Left kidney (tissue), 2 donors: ENCODE results near the gene FAM83G. TPM values are rescaled to one million over a fixed set of nuclear protein-coding genes. Genes with fewer than 3 reads are reported as not detected.

Experiments used
- DNase-seq: peaks from one replicate; pipeline ENCODE4 v3.0.0-alpha.2; 2013
- polyA plus RNA-seq: library from polyadenylated mRNA; unstranded; fragments of 120-200 nt; gene quantifications from one replicate; pipeline ENCODE4 v1.2.1, GENCODE V29; 2013; ENCODE audit not compliant: insufficient read length

The FAM83G gene
- polyA plus RNA-seq, 1 donor, result 6.3 TPM

- DNase-seq, result no peak
Observed at GRCh38 chr17:19009970-19010369, 5.4 kb upstream of the FAM83G start.

- no peak for DNase-seq
Observed at GRCh38 chr17:19006698-19007097, 2.1 kb upstream of the FAM83G start.

DNA sequence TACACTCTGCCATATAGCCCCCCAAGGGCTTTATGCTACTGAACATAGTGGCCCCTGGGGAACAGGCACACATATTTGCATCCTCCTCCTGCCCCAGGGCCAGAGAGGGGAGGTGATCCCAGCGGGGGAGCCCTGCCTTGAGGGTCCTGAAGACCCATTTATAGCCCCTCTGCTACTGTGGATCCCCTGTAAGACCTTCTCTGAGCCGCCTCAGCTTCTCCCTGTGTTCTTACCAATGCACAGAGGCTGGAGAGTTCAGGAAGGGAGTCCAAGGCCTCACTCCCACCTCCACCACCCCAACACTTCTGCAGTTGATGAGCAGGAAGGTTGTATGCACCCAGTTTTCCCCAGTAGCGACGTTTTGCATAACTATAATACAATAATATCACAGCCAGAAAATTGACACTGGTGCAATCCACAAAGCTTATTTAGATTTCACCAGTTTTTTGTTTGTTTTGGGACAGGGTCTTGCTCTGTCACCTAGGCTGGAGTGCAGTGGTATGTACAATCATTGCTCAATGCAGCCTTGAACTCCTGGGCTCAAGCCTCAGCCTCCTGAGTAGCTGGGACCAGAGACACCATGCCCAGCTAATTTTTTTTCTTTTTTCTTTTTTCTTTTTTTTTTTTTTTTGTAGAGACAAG, 1.3 kb upstream of the FAM83G start:
- no peak for DNase-seq

- DNase-seq, result no peak
Observed at GRCh38 chr17:19005137-19005773, 691 bp upstream of the FAM83G start.

DNA sequence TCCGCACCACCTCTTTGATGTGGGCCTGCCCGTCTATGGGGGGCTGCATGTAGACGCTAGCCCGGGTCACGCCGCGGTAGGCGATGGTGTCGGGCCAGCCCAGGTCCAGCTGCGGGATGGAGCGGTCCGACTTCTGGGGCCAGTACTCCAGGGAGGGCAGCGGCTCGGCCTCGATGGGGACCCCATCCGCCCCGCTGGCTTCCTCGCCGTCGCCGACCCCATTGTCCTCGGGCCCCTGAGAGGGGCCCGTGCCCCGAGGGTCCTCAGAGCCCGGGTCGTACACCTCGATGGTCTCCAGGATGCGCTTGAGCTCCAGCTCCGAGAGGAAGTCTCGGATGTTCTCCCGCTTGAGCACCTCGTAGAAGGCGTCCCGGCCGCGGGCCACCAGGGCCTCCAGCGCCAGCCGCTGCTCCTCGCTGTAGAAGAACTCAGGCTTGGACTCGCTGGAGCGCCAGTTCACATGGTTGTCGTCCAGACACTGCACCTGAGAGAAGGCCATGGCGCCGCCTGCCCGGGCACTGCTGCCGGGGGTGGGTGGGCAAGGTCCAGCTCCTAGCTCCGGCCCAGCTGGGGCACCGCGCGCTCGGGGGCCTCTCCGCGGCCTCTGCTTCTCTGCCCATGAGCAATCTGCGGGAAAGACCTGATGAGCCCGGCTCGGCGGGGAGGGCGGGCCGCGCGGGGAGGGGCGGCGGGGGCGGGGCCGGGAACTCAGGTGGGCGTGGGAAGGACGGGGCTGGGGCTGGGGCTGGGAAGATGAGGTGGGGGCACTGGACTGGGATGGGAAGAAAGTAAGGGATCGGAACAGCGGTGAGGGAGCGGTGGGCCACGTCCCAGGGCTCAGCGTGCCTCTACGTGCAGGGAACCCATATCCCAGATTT, 782 bp downstream of the FAM83G start:
- peak; percentile 37 for DNase-seq

GRCh38 chr17:19002805-19003542, 1.6 kb downstream of the FAM83G start:
- DNase-seq, result no peak

- DNase-seq, result no peak
Observed at GRCh38 chr17:19001907-19002590, 2.5 kb downstream of the FAM83G start.

DNA sequence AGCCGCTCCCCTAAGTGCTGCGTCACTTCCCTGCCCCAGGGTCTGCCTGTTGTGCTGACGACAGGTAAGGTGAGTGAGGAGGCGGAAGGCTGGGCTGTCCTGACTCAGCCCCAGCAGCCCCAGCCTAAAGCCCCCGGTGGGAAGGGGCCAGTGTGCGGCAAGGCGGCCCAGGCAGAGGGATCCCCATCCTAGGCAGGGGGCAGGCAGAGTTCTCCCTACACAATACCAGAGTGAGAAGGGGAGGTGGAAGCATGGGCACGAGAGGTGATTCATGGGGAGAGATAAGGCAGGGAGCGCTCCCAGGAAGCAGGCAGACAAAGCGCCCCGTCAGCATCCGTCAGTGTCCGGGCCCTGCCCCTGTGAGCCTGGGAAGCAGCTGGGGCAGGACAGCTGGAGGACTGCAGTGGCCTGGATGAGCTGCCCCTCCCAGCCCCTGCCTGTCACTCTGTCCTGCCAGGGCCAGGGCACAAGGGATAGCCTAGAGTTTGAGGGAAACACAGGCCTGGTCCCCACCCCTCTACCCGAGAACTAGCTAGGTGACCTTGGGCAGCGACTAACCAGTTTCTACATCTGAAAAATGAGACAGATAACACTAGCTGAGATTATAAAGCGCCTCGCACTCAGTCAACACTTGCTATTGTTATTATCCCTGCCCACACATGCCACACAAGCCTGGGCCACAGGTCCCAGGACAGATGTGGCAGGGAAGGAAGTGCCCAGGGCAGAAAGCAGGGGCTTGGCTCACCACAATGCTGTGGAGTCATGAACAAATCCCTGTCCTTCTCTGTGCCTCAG, 3.8 kb downstream of the FAM83G start:
- DNase-seq, result no peak

- no peak for DNase-seq
Observed at GRCh38 chr17:18999911-19000310, 4.7 kb downstream of the FAM83G start.

DNA sequence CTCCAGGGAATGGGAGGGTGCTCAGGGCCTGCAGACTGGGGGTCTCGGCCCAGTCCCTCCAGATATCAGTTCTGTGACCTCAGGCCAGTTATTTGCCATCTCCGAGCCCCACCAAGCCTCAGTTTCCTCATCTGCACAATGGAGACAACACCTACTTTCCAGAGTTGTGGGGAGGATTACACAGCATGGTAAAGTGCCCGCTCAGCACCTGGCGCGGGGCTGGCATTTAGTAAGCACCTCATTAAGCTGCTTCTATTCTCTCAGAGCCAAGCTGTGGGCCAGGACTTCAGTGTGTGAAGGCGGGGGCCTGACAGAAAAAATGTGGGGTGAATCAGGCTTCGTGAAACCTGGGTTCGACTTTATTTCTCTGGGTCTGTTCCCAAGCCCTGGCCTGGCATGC, 5.2 kb downstream of the FAM83G start:
- DNase-seq, result no peak

DNA sequence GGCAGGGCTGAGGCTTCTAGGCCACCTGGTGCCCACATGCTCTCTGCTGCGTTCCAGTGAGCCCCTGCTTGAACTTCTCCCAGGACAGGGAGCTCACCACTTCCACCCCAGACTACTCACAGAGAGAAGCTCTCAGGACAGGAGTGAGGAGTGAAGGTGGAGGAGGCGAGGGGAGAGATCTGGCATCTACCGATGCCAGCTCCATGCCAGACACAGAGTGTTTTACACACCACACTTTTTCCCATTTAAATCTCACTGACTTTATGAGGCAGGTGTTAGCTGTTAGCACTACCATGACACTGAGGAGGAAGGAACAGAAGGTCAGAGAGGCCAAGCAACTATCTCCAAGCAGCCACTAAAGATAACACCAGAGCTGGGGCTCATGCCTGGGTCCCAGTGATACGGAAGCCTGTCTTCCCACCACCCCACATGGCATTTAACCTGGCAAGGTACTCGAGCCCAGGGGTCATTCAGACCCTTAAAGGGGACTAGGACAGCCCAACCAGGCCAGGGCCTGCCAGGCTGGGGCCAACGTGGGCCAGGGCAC, 6.8 kb downstream of the FAM83G start:
- DNase-seq, result no peak

DNA sequence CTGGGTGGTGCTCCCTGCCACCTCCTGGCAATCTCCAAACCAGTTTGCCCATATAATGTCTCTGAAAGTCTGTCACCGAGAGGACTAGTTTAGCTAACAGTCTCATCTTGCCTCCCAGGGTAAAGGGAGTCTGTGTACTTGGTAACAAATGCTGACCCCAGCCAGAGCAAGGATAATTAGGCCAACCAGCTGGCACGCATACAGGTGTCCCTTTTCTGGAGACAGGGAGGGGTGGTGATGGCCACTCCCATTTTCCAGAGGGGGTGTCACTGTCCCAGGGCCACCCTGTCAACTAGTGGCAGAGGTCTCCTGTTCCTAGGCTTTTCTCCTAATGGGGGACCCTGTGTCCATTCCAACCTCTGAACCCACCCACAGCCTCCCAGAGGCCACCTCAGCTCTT, 8.1 kb downstream of the FAM83G start:
- no peak for DNase-seq

DNA sequence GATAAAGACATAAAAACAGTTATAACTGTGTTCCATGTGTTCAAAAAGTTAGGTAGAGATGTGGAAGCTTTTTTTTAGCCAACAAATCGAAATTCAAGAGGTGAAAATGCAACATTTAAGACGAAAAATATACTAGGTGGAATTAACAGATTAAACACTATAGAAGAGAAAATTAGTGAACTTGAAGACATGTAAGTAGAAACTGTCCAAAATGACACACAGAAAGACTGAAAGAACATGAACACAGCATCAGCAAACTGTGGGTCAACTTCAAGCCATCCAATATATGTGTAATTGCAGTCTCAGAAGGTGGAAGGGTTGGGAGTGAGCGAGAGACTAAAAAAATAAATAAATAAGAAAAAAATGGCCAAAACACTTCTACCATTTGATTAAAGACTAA, 9.3 kb downstream of the FAM83G start:
- no peak for DNase-seq

- DNase-seq, result no peak
Observed at GRCh38 chr17:18994631-18995030, 9.9 kb downstream of the FAM83G start.

GRCh38 chr17:18993905-18994526, 10.5 kb downstream of the FAM83G start:
- DNase-seq, result peak; percentile 46

DNA sequence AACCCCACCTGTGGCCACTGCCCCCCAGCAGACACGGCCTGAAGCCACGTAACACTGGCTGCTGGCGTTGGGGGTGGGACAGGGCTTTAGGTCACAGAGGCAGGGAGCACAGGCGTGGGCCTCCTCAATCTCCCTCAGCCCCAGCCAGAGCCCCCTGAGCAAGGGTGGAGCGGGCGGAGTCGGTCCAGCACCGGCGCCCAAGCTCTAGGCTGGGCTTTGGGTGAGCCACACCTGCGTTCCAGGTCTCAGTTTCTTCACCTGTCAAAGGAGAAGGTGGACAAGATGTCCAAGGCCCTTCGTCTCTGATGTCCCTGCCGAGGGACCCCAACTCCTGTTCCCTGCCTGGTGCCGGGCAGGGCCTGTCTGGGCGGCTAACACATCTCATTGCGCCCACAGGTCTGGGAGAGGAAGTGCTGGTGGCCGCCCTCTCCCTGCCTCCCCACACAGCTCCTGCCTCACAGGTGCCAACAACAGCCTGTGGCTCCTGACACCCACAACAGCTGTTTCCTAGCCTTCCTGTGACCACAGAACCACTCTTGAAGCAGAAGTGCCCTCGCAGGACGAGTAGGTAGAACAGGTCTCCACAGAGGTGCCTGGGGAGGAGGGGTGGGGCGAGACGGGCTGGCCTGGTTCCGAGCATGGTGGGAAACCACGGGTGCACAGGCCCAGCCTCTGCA, 12.0 kb downstream of the FAM83G start:
- DNase-seq, result no peak

DNA sequence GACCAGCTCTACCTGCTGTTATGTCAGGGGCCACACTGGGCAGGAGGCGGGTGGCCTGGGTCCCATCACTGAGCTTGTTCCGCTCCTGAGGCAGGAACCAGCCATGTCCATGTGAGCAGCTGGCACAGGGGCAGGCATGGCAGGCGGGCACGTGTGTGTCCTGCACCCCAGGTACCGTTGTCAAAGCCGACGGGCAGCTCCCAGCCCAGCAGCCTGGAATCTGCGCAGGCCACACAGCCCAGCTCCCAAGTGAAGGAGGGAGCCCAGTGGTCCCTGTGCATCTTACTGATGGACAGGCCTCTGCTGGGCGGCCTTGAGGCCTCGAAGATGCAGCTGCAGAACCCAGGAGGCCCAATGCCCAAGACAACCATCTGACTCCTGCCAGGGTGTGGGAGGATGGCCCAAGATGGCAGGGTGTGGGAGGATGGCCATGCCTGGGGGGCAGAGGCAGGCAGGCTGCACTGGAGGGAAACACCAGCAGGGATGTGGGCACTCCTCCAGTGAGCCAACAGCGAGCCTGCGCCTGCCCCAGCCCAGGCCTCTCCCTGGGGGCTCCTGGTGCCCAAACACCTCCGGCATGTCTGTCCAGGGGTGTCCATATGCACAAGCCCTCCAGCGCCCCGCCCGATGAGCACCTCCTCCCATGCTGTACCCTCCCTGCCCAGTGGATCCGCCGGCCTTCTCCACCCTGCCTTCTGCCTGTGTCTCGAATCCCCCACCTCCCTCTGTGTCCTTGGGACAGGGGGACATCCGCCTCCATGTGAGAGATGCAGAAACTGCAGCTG, 12.8 kb downstream of the FAM83G start:
- no peak for DNase-seq

DNA sequence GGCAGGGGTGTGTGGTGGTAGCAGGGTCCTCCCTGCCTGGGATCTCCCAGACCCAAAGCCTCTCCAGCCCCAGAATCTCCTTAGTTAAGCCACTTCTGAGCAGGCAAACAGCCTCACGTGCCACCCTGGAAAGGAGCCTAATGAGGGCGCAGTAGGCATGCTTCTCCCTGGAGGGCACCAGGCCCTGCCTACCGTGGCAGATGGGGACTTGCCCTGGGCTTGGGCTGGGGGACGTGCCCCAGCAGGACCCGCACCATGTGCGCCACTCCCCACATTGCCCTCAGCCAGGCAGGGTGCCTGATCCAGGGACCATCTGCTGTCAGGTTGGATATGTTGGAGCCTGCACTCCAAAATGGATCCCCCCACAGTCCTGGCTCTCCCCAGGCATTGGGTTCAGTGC, 14.2 kb downstream of the FAM83G start:
- no peak for DNase-seq
